Prostate gland (tissue), 2 donors: ENCODE data around the gene INSR.

ENCODE experiments used
- CTCF ChIP-seq, 4 experiments: fragments of 200-600 bp in 2 of 4; fragments of 450-650 bp in 2 of 4; sonication (generic) in 2 of 4; IDR thresholded peaks; 1 replicate in 3 of 4; 2 replicates in 1 of 4; pipeline ENCODE4 v1.5.1; 2016 to 2019; ENCODE audit warnings: antibody characterized with exemption in 4 of 4, mild to moderate bottlenecking in 2 of 4, moderate library complexity in 2 of 4
- POLR2A ChIP-seq: fragments of 450-650 bp; IDR thresholded peaks from one replicate; pipeline ENCODE4 v1.6.1; 2016; ENCODE audit warnings: antibody characterized with exemption, mild to moderate bottlenecking
- POLR2AphosphoS5 ChIP-seq: sonication (generic); formaldehyde crosslinking; IDR thresholded peaks from one replicate; pipeline ENCODE4 v1.6.1; 2017; ENCODE audit warnings: antibody characterized with exemption

GRCh38 chr19:7229735-7230134 is 64.5 kb downstream of the INSR start:
- TF ChIP-seq CTCF (IDR thresholded peaks at IDR 0.05) (no peak), POLR2A (no peak), POLR2AphosphoS5 (no peak)
